H1 (cell line): ENCODE results near the gene WDR5. TPM values are rescaled to one million over a fixed set of nuclear protein-coding genes. Genes with fewer than 3 reads are reported as not detected.

Experiments used
- EP300 ChIP-seq, 2 experiments: IDR thresholded peaks; 1 replicate in 1 of 2; 2 replicates in 1 of 2; pipeline ENCODE4 v1.6.1; 2011 to 2012; ENCODE audit warnings: low read depth in 2 of 2, low read length in 2 of 2, mild to moderate bottlenecking in 2 of 2, borderline replicate concordance in 1 of 2, inconsistent platforms in 1 of 2, moderate library complexity in 1 of 2
- EZH2 ChIP-seq: fragments of 200-600 bp; sonication (generic); IDR thresholded peaks from 2 replicates; pipeline ENCODE4 v1.7.1; 2012; ENCODE audit warnings: low read depth, mild to moderate bottlenecking, moderate library complexity, low read length, inconsistent platforms; ENCODE audit not compliant: severe bottlenecking
- NRF1 ChIP-seq: IDR thresholded peaks from 2 replicates; pipeline ENCODE4 v1.6.1; 2011; ENCODE audit warnings: mild to moderate bottlenecking, low read depth, low read length, improper control_type of control experiment
- polyA plus RNA-seq, 7 experiments: library from polyadenylated mRNA; depleted of rRNA in 3 of 7; stranded (reverse) in 5 of 7; unstranded in 2 of 7; fragments of >200 nt in 5 of 7; fragments of 200-250 nt in 2 of 7; gene quantifications; 1 replicate in 5 of 7; 2 replicates in 1 of 7; 4 replicates in 1 of 7; pipeline versions ENCODE4 v1.2.1 to v1.2.3, GENCODE V29; 2011 to 2013; ENCODE audit warnings: missing spikeins in 2 of 7, mixed read lengths in 2 of 7
- total RNA-seq: library from RNA; stranded (reverse); fragmentation: NEBNext Ultra II Directional; extraction: Animal tissue kit (Norgen Biotek cat#: 25700); gene quantifications from 2 replicates; pipeline ENCODE4 v1.2.1, GENCODE V29; 2021
- TF ChIP-seq, protein P1 (sequence below): IDR thresholded peaks from 2 replicates; pipeline ENCODE4 v1.6.1; 2011; ENCODE audit warnings: low read length, improper control_type of control experiment
- TF ChIP-seq, protein P2 (sequence below): fragments of 300-600 bp; sonication (generic); IDR thresholded peaks from 2 replicates; pipeline ENCODE4 v1.7.1; 2012; ENCODE audit warnings: low read length, moderate library complexity, mild to moderate bottlenecking, inconsistent platforms; ENCODE audit not compliant: insufficient replicate concordance
- TF ChIP-seq, protein P3 (sequence below): IDR thresholded peaks from 2 replicates; pipeline ENCODE4 v1.6.1; 2011; ENCODE audit warnings: low read depth, mild to moderate bottlenecking, low read length; ENCODE audit not compliant: insufficient read depth

WDR5 gene
- total and polyA plus RNA-seq, 2 of the 8 experiments (the other 6 are each of a cell fraction or from before 2014, with no cell fraction given): 38.4 to 68.1 TPM

DNA sequence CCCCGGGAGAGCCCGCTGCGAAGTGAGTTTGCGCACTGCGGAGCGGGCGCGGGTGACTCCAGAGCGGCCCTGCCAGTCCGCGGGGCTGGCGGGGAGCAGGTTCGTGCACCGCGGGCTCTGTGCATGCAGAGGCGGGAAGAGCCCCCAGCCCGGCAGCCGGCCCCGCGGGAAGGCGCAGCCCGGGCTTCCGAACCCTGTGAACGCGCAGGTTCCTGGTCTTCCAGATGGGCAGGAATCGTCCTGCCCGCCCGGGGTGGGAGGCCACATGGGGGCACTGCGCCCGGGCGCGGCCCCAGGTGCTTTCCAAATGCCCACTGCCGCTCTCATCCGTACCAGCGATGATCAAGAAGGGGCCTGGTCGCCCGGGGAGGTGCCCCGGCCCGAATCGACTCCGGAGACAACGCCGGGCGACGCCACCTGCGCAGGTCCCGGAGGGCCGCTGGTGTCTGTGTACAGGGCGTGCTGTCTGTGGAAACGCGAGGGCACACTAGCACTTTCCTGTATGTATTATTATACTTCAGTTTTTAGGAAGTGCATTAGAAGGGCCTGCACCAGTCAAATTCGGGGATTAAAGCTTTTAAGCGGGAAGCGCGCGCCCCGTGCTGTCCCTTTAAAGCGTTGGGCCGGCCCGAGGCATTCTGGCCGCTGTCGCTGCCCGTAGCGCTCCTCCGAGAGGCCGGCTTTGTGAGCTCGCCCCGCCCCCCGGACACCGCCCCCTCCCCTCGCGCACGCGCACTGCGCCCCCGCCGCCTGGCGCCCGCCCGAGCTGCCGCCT lies at the start of gene WDR5 (continued):
- TF ChIP-seq, protein P1, sequence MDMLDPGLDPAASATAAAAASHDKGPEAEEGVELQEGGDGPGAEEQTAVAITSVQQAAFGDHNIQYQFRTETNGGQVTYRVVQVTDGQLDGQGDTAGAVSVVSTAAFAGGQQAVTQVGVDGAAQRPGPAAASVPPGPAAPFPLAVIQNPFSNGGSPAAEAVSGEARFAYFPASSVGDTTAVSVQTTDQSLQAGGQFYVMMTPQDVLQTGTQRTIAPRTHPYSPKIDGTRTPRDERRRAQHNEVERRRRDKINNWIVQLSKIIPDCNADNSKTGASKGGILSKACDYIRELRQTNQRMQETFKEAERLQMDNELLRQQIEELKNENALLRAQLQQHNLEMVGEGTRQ: no peak
- TF ChIP-seq EZH2 (no peak), EP300 (IDR thresholded peaks at IDR 0.05; ENCODE audit: borderline replicate concordance in 1 of 2, low read depth in 2 of 2, low read length in 2 of 2) (no peak), NRF1 (peak; percentile 52; the same call in 1 of the 2 replicates)
- TF ChIP-seq, protein P2, sequence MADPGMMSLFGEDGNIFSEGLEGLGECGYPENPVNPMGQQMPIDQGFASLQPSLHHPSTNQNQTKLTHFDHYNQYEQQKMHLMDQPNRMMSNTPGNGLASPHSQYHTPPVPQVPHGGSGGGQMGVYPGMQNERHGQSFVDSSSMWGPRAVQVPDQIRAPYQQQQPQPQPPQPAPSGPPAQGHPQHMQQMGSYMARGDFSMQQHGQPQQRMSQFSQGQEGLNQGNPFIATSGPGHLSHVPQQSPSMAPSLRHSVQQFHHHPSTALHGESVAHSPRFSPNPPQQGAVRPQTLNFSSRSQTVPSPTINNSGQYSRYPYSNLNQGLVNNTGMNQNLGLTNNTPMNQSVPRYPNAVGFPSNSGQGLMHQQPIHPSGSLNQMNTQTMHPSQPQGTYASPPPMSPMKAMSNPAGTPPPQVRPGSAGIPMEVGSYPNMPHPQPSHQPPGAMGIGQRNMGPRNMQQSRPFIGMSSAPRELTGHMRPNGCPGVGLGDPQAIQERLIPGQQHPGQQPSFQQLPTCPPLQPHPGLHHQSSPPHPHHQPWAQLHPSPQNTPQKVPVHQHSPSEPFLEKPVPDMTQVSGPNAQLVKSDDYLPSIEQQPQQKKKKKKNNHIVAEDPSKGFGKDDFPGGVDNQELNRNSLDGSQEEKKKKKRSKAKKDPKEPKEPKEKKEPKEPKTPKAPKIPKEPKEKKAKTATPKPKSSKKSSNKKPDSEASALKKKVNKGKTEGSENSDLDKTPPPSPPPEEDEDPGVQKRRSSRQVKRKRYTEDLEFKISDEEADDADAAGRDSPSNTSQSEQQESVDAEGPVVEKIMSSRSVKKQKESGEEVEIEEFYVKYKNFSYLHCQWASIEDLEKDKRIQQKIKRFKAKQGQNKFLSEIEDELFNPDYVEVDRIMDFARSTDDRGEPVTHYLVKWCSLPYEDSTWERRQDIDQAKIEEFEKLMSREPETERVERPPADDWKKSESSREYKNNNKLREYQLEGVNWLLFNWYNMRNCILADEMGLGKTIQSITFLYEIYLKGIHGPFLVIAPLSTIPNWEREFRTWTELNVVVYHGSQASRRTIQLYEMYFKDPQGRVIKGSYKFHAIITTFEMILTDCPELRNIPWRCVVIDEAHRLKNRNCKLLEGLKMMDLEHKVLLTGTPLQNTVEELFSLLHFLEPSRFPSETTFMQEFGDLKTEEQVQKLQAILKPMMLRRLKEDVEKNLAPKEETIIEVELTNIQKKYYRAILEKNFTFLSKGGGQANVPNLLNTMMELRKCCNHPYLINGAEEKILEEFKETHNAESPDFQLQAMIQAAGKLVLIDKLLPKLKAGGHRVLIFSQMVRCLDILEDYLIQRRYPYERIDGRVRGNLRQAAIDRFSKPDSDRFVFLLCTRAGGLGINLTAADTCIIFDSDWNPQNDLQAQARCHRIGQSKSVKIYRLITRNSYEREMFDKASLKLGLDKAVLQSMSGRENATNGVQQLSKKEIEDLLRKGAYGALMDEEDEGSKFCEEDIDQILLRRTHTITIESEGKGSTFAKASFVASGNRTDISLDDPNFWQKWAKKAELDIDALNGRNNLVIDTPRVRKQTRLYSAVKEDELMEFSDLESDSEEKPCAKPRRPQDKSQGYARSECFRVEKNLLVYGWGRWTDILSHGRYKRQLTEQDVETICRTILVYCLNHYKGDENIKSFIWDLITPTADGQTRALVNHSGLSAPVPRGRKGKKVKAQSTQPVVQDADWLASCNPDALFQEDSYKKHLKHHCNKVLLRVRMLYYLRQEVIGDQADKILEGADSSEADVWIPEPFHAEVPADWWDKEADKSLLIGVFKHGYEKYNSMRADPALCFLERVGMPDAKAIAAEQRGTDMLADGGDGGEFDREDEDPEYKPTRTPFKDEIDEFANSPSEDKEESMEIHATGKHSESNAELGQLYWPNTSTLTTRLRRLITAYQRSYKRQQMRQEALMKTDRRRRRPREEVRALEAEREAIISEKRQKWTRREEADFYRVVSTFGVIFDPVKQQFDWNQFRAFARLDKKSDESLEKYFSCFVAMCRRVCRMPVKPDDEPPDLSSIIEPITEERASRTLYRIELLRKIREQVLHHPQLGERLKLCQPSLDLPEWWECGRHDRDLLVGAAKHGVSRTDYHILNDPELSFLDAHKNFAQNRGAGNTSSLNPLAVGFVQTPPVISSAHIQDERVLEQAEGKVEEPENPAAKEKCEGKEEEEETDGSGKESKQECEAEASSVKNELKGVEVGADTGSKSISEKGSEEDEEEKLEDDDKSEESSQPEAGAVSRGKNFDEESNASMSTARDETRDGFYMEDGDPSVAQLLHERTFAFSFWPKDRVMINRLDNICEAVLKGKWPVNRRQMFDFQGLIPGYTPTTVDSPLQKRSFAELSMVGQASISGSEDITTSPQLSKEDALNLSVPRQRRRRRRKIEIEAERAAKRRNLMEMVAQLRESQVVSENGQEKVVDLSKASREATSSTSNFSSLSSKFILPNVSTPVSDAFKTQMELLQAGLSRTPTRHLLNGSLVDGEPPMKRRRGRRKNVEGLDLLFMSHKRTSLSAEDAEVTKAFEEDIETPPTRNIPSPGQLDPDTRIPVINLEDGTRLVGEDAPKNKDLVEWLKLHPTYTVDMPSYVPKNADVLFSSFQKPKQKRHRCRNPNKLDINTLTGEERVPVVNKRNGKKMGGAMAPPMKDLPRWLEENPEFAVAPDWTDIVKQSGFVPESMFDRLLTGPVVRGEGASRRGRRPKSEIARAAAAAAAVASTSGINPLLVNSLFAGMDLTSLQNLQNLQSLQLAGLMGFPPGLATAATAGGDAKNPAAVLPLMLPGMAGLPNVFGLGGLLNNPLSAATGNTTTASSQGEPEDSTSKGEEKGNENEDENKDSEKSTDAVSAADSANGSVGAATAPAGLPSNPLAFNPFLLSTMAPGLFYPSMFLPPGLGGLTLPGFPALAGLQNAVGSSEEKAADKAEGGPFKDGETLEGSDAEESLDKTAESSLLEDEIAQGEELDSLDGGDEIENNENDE: no peak
- TF ChIP-seq, protein P3, sequence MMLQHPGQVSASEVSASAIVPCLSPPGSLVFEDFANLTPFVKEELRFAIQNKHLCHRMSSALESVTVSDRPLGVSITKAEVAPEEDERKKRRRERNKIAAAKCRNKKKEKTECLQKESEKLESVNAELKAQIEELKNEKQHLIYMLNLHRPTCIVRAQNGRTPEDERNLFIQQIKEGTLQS: no peak
